Neuron (in vitro differentiated cells): ENCODE measurements around the gene DYTN.
"Not testable (repeated sequence)": the region's sequence is repeated elsewhere in the genome, so short reads cannot be mapped to it uniquely, and the experiment has no call there.

Experiments
- H2AFZ ChIP-seq: one replicate; pipeline ENCODE4 v1.6.1; 2013; ENCODE audit warnings: low read depth, mild to moderate bottlenecking, inconsistent platforms, low read length, moderate library complexity
- H3K27me3 ChIP-seq: one replicate; pipeline ENCODE4 v1.6.1; 2013; ENCODE audit warnings: low read length; ENCODE audit not compliant: insufficient read depth
- H3K36me3 ChIP-seq: one replicate; pipeline ENCODE4 v1.6.1; 2013; ENCODE audit warnings: low read length; ENCODE audit not compliant: insufficient read depth
- H3K4me1 ChIP-seq: one replicate; pipeline ENCODE4 v1.6.1; 2013; ENCODE audit warnings: low read length; ENCODE audit not compliant: insufficient read depth
- H3K4me3 ChIP-seq: 2 replicates; pipeline ENCODE4 v1.5.1; 2013; ENCODE audit warnings: mild to moderate bottlenecking, low read length, moderate library complexity
- H3K9me3 ChIP-seq: one replicate; pipeline ENCODE4 v1.6.1; 2013; ENCODE audit warnings: low read length

Gene DYTN

DNA sequence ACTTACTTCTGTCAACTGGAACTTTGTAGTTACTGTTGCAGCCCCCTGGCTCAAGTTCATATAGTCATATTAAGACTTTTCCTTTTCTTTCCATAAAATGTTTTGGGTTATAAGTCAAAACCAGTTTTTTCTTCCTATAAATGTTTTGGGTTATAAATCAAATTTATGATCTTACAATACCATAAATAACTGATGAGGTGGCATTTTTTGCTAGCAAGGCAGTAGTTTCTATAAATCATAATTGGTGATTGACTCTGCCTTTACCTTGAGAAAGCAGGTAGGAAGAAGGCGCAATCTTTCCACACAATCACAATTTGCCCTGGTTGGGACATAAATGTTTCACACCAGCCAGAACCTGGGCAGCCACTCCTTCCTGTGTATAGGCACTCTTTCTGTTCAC is 5.1 kb upstream of the DYTN start:
- no peak overlapping the region for H3K4me3 ChIP-seq
- H2AFZ ChIP-seq = no peak overlapping the region
- no peaks in the 10 kb centered on the region for H3K27me3 ChIP-seq
- H3K9me3 ChIP-seq = no peaks in the 10 kb centered on the region
- no peaks in the 10 kb centered on the region for H3K4me1 ChIP-seq
- H3K36me3 ChIP-seq = no peaks in the 10 kb centered on the region

DNA sequence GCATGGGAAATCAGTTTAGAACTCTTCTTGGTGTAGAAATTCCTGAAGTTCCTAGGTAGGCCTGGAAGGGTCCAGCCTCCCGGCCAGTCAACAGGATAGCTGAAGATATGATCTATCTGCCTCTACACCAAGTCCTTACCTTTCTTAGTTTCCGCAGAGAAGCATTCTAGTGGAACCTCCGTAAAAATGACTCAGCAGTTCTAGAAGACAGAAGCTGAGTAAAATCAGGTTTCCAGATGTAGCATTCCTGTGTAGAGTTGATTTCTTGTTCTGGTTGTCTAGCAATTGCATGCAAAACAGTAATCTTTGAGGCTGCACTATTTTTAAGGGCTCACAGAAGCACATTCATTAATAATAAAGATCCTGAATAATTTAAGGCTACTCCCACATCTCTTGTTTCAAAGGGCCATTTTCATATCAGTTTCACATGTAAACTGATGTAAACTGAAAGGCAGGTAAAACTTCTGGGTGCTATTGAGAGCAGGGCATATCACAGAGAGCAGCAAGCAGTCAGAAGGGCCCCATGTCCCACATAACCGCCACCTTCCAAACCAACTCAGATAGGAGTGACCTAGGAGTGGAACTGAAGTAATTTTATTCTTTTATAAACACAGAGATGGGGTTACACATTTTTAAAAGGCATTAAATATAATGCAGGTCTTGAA is 3.2 kb upstream of the DYTN start:
- Histone ChIP-seq H3K27me3 (no peaks in the 10 kb centered on the region), H3K4me1 (no peaks in the 10 kb centered on the region), H3K4me3 (no peak overlapping the region), H3K36me3 (no peaks in the 10 kb centered on the region), H2AFZ (no peak overlapping the region), H3K9me3 (no peaks in the 10 kb centered on the region)

- no peak overlapping the region for H3K4me3 ChIP-seq
- no peaks in the 10 kb centered on the region for H3K9me3 ChIP-seq
- H3K4me1 ChIP-seq = no peaks in the 10 kb centered on the region
- H3K36me3 ChIP-seq = no peaks in the 10 kb centered on the region
- no peak overlapping the region for H2AFZ ChIP-seq
- H3K27me3 ChIP-seq = peaks cover 7% of the 10 kb centered on the region
Measured at GRCh38 chr2:206716623-206717022, 1.6 kb downstream of the DYTN start.

- not testable (repeated sequence) for H3K9me3 ChIP-seq, H3K36me3 ChIP-seq, H3K27me3 ChIP-seq, H3K4me1 ChIP-seq, H3K4me3 ChIP-seq, H2AFZ ChIP-seq
Measured at GRCh38 chr2:206715183-206715582, 3.0 kb downstream of the DYTN start.

GRCh38 chr2:206713746-206714145 is 4.5 kb downstream of the DYTN start:
- no peaks in the 10 kb centered on the region for H3K36me3 ChIP-seq
- no peak overlapping the region for H3K4me3 ChIP-seq
- no peaks in the 10 kb centered on the region for H3K9me3 ChIP-seq
- no peaks in the 10 kb centered on the region for H3K4me1 ChIP-seq
- no peak overlapping the region for H2AFZ ChIP-seq
- H3K27me3 ChIP-seq = peaks cover 12% of the 10 kb centered on the region

DNA sequence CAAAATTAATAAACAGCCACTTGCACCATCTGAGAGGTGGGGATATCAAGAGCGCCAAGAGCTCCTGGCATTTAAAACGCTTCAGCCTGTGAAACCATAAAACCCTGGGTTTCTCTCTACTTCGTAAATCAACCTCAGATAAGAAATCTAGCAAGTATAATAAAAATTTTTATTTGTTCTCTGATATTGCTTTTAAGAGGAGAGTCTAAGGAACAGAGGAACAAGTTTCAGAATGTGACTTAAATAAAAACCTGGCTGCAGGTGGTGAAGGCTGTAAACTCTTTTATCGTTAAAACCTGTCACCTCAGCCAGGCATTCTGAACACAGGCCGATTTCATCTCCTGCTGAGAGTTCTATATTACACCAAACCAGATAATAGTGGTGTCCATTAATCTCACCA is 9.9 kb downstream of the DYTN start:
- H3K27me3 ChIP-seq = peaks cover 20% of the 10 kb centered on the region

DNA sequence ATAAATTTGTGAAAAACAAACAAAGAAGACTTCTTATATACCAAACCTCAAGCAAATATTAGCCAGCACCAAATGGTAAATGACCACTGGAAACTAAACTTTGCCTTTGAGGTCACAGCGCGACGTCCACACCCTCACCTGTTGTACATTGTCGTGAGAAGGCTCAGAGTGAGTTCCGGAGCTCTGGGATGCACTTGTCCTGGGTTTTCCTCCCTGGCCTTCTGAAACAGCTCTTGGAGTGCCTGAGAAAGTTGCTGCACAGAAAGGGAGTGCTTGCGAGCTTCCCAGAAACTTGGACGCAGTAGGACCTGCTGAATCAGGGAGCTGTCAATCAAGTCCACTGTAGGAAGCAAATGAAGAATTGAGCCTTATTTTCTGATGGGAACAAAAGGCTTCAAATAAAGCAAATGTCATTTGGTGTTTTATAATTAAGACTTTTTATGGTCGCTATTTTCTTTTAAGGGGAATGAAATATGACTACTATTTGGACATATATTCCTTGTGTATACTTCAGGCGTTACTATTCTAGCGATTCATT is 11.0 kb downstream of the DYTN start:
- peaks cover 14% of the 10 kb centered on the region for H3K27me3 ChIP-seq
- no peaks in the 10 kb centered on the region for H3K9me3 ChIP-seq
- no peaks in the 10 kb centered on the region for H3K36me3 ChIP-seq
- no peak overlapping the region for H3K4me3 ChIP-seq
- H2AFZ ChIP-seq = no peak overlapping the region
- no peaks in the 10 kb centered on the region for H3K4me1 ChIP-seq

More for the DNA sequence above, 9.9 kb downstream of the DYTN start:
- H2AFZ ChIP-seq = no peak overlapping the region
- no peaks in the 10 kb centered on the region for H3K36me3 ChIP-seq
- H3K9me3 ChIP-seq = no peaks in the 10 kb centered on the region
- no peaks in the 10 kb centered on the region for H3K4me1 ChIP-seq
- H3K4me3 ChIP-seq = no peak overlapping the region

DNA sequence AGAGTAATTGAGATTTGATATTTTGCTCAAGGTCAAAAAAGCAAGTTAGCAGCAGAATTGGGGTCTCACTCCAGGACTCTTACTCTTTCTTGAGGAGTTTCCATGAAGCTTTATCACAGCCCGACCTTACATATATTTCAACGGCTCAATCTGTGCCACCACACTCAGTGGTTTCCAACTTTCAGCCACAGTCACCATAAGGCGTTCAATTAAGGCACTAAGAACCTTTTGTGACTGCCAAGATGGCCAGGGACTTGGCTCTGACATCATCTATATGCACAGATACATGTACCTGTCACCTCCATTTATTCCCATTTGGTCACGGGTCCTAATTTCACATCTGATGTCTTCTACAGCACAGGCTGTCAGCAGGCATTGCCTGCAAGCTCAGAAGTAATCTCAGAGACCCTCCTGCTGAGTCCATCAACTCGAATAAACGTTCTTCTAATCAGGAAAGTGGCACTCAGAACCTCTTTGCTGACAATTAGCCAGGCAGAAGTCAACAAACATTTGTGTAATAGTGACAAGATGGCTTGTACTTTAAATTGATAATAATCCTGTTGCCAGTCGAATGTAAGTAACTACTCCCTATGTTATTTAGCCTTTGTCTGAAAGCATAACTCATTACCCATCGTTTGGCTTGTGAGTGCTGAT is 16.1 kb downstream of the DYTN start:
- Histone ChIP-seq H3K27me3 (peaks cover 15% of the 10 kb centered on the region), H3K4me3 (no peak overlapping the region), H3K36me3 (no peaks in the 10 kb centered on the region), H3K4me1 (no peaks in the 10 kb centered on the region), H2AFZ (no peak overlapping the region), H3K9me3 (no peaks in the 10 kb centered on the region)

DNA sequence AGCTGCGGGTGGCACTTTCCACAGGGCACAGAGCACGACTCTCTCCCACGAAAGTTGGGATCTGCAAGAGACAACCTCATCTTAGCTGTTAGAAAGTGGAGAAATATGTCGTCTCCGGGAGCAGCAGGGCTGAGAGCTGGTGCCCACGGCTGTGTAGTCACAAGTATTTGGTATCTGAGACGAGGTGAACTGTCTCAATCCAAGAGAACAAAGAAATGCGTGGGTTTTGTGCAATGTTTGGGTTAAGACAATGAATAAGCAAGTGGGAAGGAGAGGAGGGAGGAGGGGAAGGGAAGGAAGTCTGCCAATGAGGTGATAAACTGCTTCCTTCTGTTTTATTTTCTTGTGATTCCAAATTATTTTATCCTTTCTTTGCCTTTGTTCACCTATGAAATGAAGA is 18.0 kb downstream of the DYTN start:
- H3K27me3 ChIP-seq = peaks cover 18% of the 10 kb centered on the region
- no peaks in the 10 kb centered on the region for H3K9me3 ChIP-seq
- H3K4me3 ChIP-seq = no peak overlapping the region
- no peaks in the 10 kb centered on the region for H3K4me1 ChIP-seq
- no peaks in the 10 kb centered on the region for H3K36me3 ChIP-seq
- no peak overlapping the region for H2AFZ ChIP-seq

DNA sequence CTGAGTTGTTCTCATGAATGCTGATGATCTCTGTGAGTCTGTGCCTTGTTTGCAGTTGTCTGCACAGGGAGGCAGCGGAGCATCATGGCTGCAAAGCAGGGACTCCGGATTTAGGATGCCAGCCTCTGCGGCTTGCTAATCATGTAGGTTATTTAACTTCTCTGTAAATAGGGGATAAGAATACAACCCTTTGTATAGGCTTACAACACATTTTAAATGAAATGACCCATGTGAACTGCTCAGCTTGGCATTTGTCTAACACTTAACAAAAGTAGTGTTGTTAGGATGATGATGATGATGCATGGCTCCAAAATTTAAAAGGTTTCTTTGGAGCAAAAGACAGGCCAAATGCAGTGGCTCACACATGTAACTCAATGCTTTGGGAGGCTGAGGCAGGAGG is 19.4 kb downstream of the DYTN start:
- Histone ChIP-seq H3K27me3 (peaks cover 18% of the 10 kb centered on the region), H3K9me3 (no peaks in the 10 kb centered on the region), H2AFZ (no peak overlapping the region), H3K36me3 (no peaks in the 10 kb centered on the region), H3K4me1 (no peaks in the 10 kb centered on the region), H3K4me3 (no peak overlapping the region)

- no peak overlapping the region for H3K4me3 ChIP-seq
- H3K4me1 ChIP-seq = no peaks in the 10 kb centered on the region
- no peak overlapping the region for H2AFZ ChIP-seq
- peaks cover 18% of the 10 kb centered on the region for H3K27me3 ChIP-seq
- no peaks in the 10 kb centered on the region for H3K36me3 ChIP-seq
- H3K9me3 ChIP-seq = no peaks in the 10 kb centered on the region
Measured at GRCh38 chr2:206696910-206697309, 21.3 kb downstream of the DYTN start.

- Histone ChIP-seq H2AFZ (no peak overlapping the region), H3K27me3 (peaks cover 11% of the 10 kb centered on the region), H3K36me3 (no peaks in the 10 kb centered on the region), H3K4me3 (no peak overlapping the region), H3K9me3 (no peaks in the 10 kb centered on the region), H3K4me1 (no peaks in the 10 kb centered on the region)
Measured at GRCh38 chr2:206693399-206694137, 24.6 kb downstream of the DYTN start.

DNA sequence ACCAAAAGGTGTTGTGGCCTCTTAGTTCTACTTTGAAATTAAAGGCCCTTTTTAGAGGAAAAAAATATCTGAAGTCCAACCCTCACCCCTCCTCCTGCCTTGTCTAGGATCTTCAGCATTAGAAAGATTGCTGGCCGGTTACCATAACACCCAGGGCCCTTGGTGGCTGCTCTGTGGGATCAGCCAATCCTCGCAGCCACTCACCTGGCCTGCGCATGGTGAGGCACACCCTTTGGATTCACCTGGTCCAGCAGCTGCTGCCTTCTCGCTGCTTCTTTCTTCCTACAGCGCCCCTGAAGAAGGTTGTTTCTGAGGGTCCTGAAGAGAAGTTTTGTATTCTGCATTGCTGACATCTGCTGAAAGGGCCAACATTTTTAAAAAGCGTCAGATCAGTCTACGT is 25.2 kb downstream of the DYTN start:
- Histone ChIP-seq H3K4me3 (no peak overlapping the region), H3K36me3 (no peaks in the 10 kb centered on the region), H2AFZ (no peak overlapping the region)

More for the DNA sequence above, 25.2 kb downstream of the DYTN start:
- Histone ChIP-seq H3K27me3 (peaks cover 7% of the 10 kb centered on the region), H3K9me3 (no peaks in the 10 kb centered on the region), H3K4me1 (no peaks in the 10 kb centered on the region)
